OCI-LY7 (cell line): ENCODE results near the gene PRSS33. TPM values are rescaled to one million over a fixed set of nuclear protein-coding genes. Genes with fewer than 3 reads are reported as not detected.

ENCODE experiments used
- Bru-seq: library from RNA; stranded (reverse); fragments of 400-500 nt; gene quantifications from one replicate; lab custom pipeline; 2021; lab: Mats Ljungman, UMichigan
- BruChase-seq, 2 experiments: library from RNA; stranded (reverse); fragments of 400-500 nt; gene quantifications; one replicate each; lab custom pipeline; 2021; lab: Mats Ljungman, UMichigan
- BruUV-seq: library from RNA; stranded (reverse); fragments of 400-500 nt; replicated peaks from 2 replicates; lab custom pipeline; 2021; lab: Mats Ljungman, UMichigan
- CTCF ChIA-PET: fragments of 300-600 bp; sonication (Branson Sonifier 250); formaldehyde crosslinking; loops from one replicate; lab custom pipeline; 2022; ENCODE audit warnings: antibody characterized with exemption; ENCODE audit not compliant: unreplicated experiment; lab: Charles Lee
- POLR2A ChIA-PET: fragments of 300-600 bp; sonication (Branson Sonifier 250); formaldehyde crosslinking; loops from one replicate; lab custom pipeline; 2022; ENCODE audit warnings: antibody characterized with exemption; lab: Charles Lee
- DNase-seq: peaks from one replicate; pipeline ENCODE4 v3.0.0-alpha.2; 2015; ENCODE audit warnings: low spot score
- H2AFZ ChIP-seq: fragments of 200-600 bp; sonication (generic), shearing (Covaris generic); 2 replicates; pipeline ENCODE4 v1.6.1; 2014; ENCODE audit warnings: mild to moderate bottlenecking, antibody characterized with exemption, low read length, moderate library complexity
- H3K27ac ChIP-seq: fragments of 200-600 bp; sonication (generic); 2 replicates; pipeline ENCODE4 v1.5.1; 2014; ENCODE audit warnings: mixed run types, low read depth, mild to moderate bottlenecking, moderate library complexity, low read length, inconsistent platforms; ENCODE audit not compliant: poor library complexity, severe bottlenecking
- H3K36me3 ChIP-seq: fragments of 200-600 bp; sonication (generic); 2 replicates; pipeline ENCODE4 v1.6.1; 2014; ENCODE audit warnings: mild to moderate bottlenecking, antibody characterized with exemption, low read length, moderate library complexity, mixed read lengths; ENCODE audit not compliant: insufficient read depth
- H3K4me1 ChIP-seq: fragments of 200-600 bp; sonication (generic); 2 replicates; pipeline ENCODE4 v1.5.1; 2014; ENCODE audit warnings: mild to moderate bottlenecking, low read length; ENCODE audit not compliant: insufficient read depth, poor library complexity, severe bottlenecking
- H3K4me2 ChIP-seq: fragments of 200-600 bp; sonication (generic); 2 replicates; pipeline ENCODE4 v1.6.1; 2014; ENCODE audit warnings: mild to moderate bottlenecking, low read length
- H3K4me3 ChIP-seq: fragments of 200-600 bp; sonication (generic); 2 replicates; pipeline ENCODE4 v1.5.1; 2014; ENCODE audit warnings: mild to moderate bottlenecking, low read depth, low read length; ENCODE audit not compliant: poor library complexity, severe bottlenecking
- H3K79me2 ChIP-seq: fragments of 200-600 bp; sonication (generic); 2 replicates; pipeline ENCODE4 v1.6.1; 2016; ENCODE audit warnings: low read depth, mild to moderate bottlenecking, low read length, moderate library complexity, mixed read lengths; ENCODE audit not compliant: insufficient read depth
- H3K9me2 ChIP-seq: fragments of 200-600 bp; sonication (generic); 2 replicates; pipeline ENCODE4 v1.6.1; 2016; ENCODE audit warnings: mild to moderate bottlenecking, low read length, mixed read lengths; ENCODE audit not compliant: insufficient read depth
- H3K9me3 ChIP-seq: fragments of 200-600 bp; sonication (generic); 2 replicates; pipeline ENCODE4 v1.6.1; 2014; ENCODE audit warnings: mild to moderate bottlenecking, mixed run types, low read length, mixed read lengths
- H4K20me1 ChIP-seq: fragments of 200-600 bp; sonication (generic); 2 replicates; pipeline ENCODE4 v1.6.1; 2014; ENCODE audit warnings: mild to moderate bottlenecking, antibody characterized with exemption, low read length, moderate library complexity, mixed read lengths; ENCODE audit not compliant: insufficient read depth
- CTCF ChIP-seq: fragments of 200-600 bp; sonication (generic); conservative IDR thresholded peaks from 2 replicates; pipeline ENCODE4 v1.5.1; 2014; ENCODE audit warnings: mild to moderate bottlenecking, antibody characterized with exemption, low read length, moderate library complexity, mixed read lengths
- EZH2phosphoT487 ChIP-seq: fragments of 200-600 bp; sonication (generic); IDR thresholded peaks from 2 replicates; pipeline ENCODE4 v1.6.1; 2018; ENCODE audit warnings: low read depth, borderline replicate concordance, mild to moderate bottlenecking, mixed run types, antibody characterized with exemption, low read length, moderate library complexity, mixed read lengths
- intact Hi-C: fragments of 100-400 bp; cut with micrococcal nuclease; formaldehyde crosslinking; loops from one replicate; pipeline ENCODE4 v1.10.0; 2022; ENCODE audit not compliant: unreplicated experiment
- long read RNA-seq: library from polyadenylated mRNA; stranded (forward); transcript quantifications from one replicate; pipeline ENCODE4 v2.0.0, GENCODE V29; 2022
- total RNA-seq, 2 experiments: library from RNA; depleted of rRNA in 1 of 2; stranded (reverse); fragments of >200 nt in 1 of 2; shearing (Covaris generic) in 1 of 2; gene quantifications; 2 replicates each; pipeline ENCODE4 v1.2.3, GENCODE V29; 2014 to 2022

PRSS33 gene
- total RNA-seq (2014; rRNA removed; shearing (Covaris generic)) (not detected in 2 replicates), total RNA-seq (2022) (not detected in 2 replicates), Bru-seq, nascent RNA (not detected), BruChase-seq, experiment 1, labeled RNA remaining after a 6-hour chase (not detected), BruChase-seq, experiment 2, labeled RNA remaining after a 2-hour chase (not detected)
- long read RNA-seq, result 0 reads

- CTCF ChIA-PET, result no interaction called here
- Histone ChIP-seq H3K79me2 (no peaks in the 10 kb centered on the region), H3K9me2 (no peaks in the 10 kb centered on the region), H4K20me1 (no peaks in the 10 kb centered on the region), H3K9me3 (no peaks in the 10 kb centered on the region), H2AFZ (no peak within 1 kb of the TSS), H3K36me3 (no peaks in the 10 kb centered on the region), H3K4me2 (no peak within 1 kb of the TSS), H3K4me3 (no peak within 1 kb of the TSS), H3K27ac (no peak within 1 kb of the TSS), H3K4me1 (no peaks in the 10 kb centered on the region)
- TF ChIP-seq EZH2phosphoT487, result no peak
- no peak for TF ChIP-seq CTCF
- intact Hi-C loops, result no loop called here
- DNase-seq, result no peak
- POLR2A ChIA-PET, result no interaction called here
- no TSS peak for BruUV-seq
These were observed at the start of gene PRSS33 for GRCh38 chr16:2787406-2787805. Gene PRSS33, minus strand, starts transcription at chr16:2787560. Its CDS starts 1,013 bp downstream, at chr16:2786547.

- H3K4me3 ChIP-seq, result no peak overlapping the region
- H3K27ac ChIP-seq, result no peak overlapping the region
- no peaks in the 10 kb centered on the region for H3K79me2 ChIP-seq
- no peaks in the 10 kb centered on the region for H3K9me3 ChIP-seq
- H3K36me3 ChIP-seq, result no peaks in the 10 kb centered on the region
- BruUV-seq, result no TSS peak
- POLR2A ChIA-PET, result no interaction called here
- no peak overlapping the region for H2AFZ ChIP-seq
- no peaks in the 10 kb centered on the region for H3K4me1 ChIP-seq
- H3K4me2 ChIP-seq, result no peak overlapping the region
- H3K9me2 ChIP-seq, result no peaks in the 10 kb centered on the region
- intact Hi-C loops, result no loop called here
- TF ChIP-seq CTCF (no peak), EZH2phosphoT487 (no peak)
- CTCF ChIA-PET, result no interaction called here
- no peaks in the 10 kb centered on the region for H4K20me1 ChIP-seq
- no peak for DNase-seq
These were observed 49.5 kb upstream of the PRSS33 start for GRCh38 chr16:2836646-2837508.
